ENCODE results near the gene BLOC1S6. TPM values are rescaled to one million over a fixed set of nuclear protein-coding genes. Genes with fewer than 3 reads are reported as not detected.
"Not testable (repeated sequence)": the region's sequence is repeated elsewhere in the genome, so short reads cannot be mapped to it uniquely, and the experiment has no call there.

BLOC1S6 gene
- polyA plus RNA-seq, 1 donor: 33.2 TPM

DNA sequence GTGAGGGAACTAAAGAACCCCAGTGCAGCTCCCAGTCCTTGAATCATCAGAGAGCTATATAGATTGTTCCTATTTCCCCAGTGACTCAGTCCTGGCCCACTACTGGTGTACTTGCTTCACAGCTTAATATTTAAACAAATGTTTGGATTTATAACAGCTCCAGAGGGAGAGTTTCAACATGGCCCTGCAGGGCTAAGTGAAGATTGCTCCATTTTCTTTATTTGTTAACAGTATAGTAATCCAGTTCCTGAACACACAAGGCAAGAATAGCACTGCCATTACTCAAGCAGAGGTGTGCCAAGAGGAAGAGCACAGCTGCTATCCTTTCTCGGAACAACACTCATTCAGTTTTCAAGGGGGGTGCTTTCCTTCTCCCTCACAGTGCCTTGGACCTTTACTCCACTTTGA is 54.2 kb downstream of the BLOC1S6 start:
- DNase-seq (ENCODE audit: low read depth): no peak

- no peak for DNase-seq (ENCODE audit: low read depth)
Observed at GRCh38 chr15:45641999-45642932, 55.1 kb downstream of the BLOC1S6 start.

- no peak for DNase-seq (ENCODE audit: low read depth)
Observed at GRCh38 chr15:45644437-45644836, 57.3 kb downstream of the BLOC1S6 start.

- no peak for DNase-seq (ENCODE audit: low read depth)
Observed at GRCh38 chr15:45645026-45645980, 58.1 kb downstream of the BLOC1S6 start.

DNA sequence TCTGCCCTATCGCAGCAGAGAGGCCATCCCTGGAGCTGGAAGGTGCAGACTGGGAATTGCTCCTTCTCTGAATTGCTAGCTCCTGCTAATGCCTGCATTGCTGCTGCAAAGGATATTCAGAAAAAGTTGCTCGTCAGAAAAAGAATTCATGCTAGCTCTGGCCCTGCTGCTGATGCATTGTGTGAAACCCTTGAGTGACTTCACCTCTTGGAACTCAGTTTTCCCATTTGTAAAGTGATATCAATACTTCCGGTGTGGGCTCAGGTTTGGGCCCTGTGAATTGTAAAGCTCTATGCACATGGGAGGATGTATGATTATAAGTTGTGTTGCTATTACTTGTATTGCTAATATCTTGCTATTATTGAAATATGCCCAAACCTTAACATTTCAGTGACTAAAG is 59.0 kb downstream of the BLOC1S6 start:
- DNase-seq (ENCODE audit: low read depth): no peak

- no peak for DNase-seq (ENCODE audit: low read depth)
Observed at GRCh38 chr15:45647828-45648227, 60.6 kb downstream of the BLOC1S6 start.

- no peak for DNase-seq (ENCODE audit: low read depth)
Observed at GRCh38 chr15:45648521-45649200, 61.5 kb downstream of the BLOC1S6 start.

DNA sequence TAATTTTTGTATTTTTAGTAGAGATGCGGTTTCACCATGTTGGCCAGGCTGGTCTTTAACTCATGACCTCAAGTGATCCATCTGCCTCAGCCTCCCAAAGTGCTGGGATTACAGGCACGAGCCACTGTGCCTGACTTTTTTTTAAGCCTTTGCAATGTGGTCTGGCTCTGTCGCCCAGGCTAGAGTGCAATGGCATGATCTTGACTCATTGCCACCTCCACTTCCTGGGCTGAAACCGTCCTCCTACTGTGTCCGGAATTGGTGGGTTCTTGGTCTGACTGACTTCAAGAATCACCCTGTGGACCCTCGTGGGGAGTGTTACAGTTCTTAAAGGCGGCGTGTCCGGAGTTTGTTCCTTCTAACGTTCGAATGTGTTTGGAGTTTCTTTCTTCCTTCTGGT is 62.8 kb downstream of the BLOC1S6 start:
- DNase-seq (ENCODE audit: low read depth): not testable (repeated sequence)

DNA sequence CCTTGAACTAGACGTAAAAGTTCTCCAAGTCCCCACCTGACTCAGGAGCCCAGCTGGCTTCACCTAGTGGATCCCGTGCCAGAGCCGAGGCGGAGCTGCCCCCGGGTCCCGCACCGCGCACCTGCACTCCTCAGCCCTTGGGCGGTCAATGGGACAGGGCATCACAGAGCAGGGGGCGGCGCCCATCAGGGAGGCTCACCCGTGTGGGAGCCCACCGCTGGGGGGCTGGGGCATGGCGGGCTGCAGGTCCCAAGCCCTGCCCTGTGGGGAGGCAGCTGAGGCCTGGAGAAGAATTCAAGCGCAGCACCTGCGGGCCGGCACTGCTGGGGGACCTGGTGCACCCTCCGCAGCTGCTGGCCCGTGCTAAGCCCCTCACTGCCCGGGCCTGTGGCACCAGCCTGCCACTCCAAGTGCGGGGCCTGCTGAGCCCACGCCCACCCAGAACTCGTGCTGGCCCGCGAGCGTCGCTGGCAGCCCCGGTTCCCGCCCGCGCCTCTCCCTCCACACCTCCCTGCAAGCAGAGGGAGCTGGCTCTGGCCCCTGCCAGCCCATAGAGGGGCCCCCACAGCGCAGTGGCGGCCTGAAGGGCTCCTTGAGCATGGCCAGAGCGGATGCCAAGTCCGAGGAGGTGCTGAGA is 63.8 kb downstream of the BLOC1S6 start:
- no peak for DNase-seq (ENCODE audit: low read depth)

- DNase-seq (ENCODE audit: low read depth): no peak
Observed at GRCh38 chr15:45653702-45654424, 66.7 kb downstream of the BLOC1S6 start.

GRCh38 chr15:45654749-45655148 is 67.6 kb downstream of the BLOC1S6 start:
- no peak for DNase-seq (ENCODE audit: low read depth)

- no peak for DNase-seq (ENCODE audit: low read depth)
Observed at GRCh38 chr15:45657254-45657653, 70.1 kb downstream of the BLOC1S6 start.

DNA sequence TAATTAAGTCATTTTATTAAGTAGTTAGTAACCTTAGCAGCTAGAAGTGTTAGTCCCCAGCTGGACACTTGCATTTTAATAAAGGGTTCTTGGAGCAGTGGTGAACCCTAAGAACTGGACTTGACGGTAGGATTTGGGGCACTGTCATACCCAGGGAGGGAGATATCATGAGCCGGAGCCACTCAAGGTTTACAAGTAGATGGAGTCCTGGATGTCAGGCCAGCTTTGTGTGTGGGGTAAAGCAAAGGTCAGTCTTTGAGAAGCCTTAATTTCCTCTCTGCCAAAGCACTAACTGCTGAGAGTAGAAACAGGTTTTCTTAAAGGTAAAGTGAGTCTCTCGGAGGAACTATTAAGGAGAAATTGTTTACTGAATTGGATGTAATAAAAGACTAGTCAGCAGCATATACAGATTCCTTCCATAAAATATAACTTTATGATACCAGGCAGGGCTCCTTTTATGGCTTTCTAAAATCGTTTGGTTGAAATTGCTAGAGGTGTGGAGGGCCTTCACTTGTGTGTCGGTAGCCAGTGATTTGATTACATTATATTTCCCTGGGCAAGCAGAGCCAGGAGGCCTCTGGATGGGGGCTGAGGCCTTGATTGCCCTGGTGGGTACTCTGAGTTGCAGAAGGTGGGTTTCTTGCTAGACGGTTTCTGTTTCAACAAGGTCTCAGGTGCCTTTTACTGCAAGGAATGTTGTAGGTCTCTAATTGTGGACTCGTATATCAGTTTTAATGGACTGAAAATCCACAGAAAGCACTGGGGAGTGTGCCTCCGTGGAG is 70.8 kb downstream of the BLOC1S6 start:
- no peak for DNase-seq (ENCODE audit: low read depth)

Other genes with a start within 250 kb of the BLOC1S6 start
- 505 TPM for gene GATM, start 208.8 kb upstream of the BLOC1S6 start, polyA plus RNA-seq (ENCODE audit: insufficient read length)
- gene SLC30A4, start 64.6 kb upstream of the BLOC1S6 start, polyA plus RNA-seq (ENCODE audit: insufficient read length): 4.6 TPM
- gene SQOR, start 47.6 kb downstream of the BLOC1S6 start, polyA plus RNA-seq (ENCODE audit: insufficient read length): 2.3 TPM